Loucy (cell line): ENCODE data around the gene LSM8.

Experiments used
- EZH2phosphoT487 ChIP-seq: fragments of 200-600 bp; IDR thresholded peaks from 2 replicates; pipeline ENCODE4 v1.6.1; 2018; ENCODE audit warnings: antibody characterized with exemption, mild to moderate bottlenecking, moderate library complexity, borderline replicate concordance
- TF ChIP-seq, protein P1 (sequence below): fragments of 200-600 bp; sonication (generic); conservative IDR thresholded peaks from 2 replicates; pipeline ENCODE4 v1.5.1; 2014; ENCODE audit warnings: mild to moderate bottlenecking, antibody characterized with exemption, low read length

DNA sequence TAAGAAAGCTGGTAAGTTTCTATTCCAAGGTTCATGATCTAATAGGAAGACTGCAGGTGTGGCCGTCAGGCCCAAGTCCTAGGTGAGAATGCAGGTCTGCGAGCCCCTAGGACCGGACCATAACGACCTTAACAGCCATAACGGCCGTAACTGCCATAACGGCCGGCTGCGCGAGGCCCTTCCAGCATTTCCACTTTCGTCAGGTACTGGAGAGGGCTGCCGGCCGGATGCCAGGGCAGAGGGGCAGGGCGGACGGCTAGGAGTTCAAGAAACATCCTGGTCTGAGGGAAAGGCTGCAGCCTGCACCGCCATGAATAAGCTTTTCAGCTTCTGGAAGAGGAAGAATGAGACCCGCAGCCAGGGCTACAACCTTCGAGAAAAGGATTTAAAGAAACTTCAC, 40.6 kb downstream of the LSM8 start, which contains the start of gene ANKRD7:
- TF ChIP-seq, protein P1, sequence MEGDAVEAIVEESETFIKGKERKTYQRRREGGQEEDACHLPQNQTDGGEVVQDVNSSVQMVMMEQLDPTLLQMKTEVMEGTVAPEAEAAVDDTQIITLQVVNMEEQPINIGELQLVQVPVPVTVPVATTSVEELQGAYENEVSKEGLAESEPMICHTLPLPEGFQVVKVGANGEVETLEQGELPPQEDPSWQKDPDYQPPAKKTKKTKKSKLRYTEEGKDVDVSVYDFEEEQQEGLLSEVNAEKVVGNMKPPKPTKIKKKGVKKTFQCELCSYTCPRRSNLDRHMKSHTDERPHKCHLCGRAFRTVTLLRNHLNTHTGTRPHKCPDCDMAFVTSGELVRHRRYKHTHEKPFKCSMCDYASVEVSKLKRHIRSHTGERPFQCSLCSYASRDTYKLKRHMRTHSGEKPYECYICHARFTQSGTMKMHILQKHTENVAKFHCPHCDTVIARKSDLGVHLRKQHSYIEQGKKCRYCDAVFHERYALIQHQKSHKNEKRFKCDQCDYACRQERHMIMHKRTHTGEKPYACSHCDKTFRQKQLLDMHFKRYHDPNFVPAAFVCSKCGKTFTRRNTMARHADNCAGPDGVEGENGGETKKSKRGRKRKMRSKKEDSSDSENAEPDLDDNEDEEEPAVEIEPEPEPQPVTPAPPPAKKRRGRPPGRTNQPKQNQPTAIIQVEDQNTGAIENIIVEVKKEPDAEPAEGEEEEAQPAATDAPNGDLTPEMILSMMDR: no peak
- no peak for TF ChIP-seq EZH2phosphoT487
